Caco-2 (cell line): ENCODE measurements around the gene EMC1. TPM values are rescaled to one million over a fixed set of nuclear protein-coding genes. Genes with fewer than 3 reads are reported as not detected.
"Not testable (repeated sequence)": the region's sequence is repeated elsewhere in the genome, so short reads cannot be mapped to it uniquely, and the experiment has no call there.

Source experiments
- BruUV-seq: library from RNA; stranded (reverse); fragments of 400-500 nt; replicated peaks from 2 replicates; lab custom pipeline; 2021; lab: Mats Ljungman, UMichigan
- CTCF ChIA-PET: fragments of 300-600 bp; sonication (Branson Sonifier 250); formaldehyde crosslinking; loops from one replicate; lab custom pipeline; 2022; ENCODE audit warnings: antibody characterized with exemption; lab: Charles Lee
- POLR2A ChIA-PET: fragments of 300-600 bp; sonication (Branson Sonifier 250); formaldehyde crosslinking; loops from one replicate; lab custom pipeline; 2022; ENCODE audit warnings: antibody characterized with exemption; lab: Charles Lee
- DNase-seq, 2 experiments: peaks; one replicate each; pipeline versions ENCODE4 v3.0.0 to v3.0.0-alpha.2; 2020 to 2022
- H3K27me3 ChIP-seq: replicated peaks from 2 replicates; pipeline ENCODE4 v1.6.0; 2011; ENCODE audit warnings: low read length; ENCODE audit not compliant: control insufficient read depth, insufficient read depth
- H3K36me3 ChIP-seq: 2 replicates; pipeline ENCODE4 v1.5.1; 2011; ENCODE audit warnings: low read length; ENCODE audit not compliant: control insufficient read depth, insufficient read depth
- H3K4me1 ChIP-seq: fragments of 250-450 bp; sonication (Bioruptor Pico); 2 replicates; pipeline ENCODE4 v1.5.1; 2020; ENCODE audit warnings: mild to moderate bottlenecking
- H3K4me3 ChIP-seq: 2 replicates; pipeline ENCODE4 v1.5.1; 2011; ENCODE audit warnings: low read depth, mild to moderate bottlenecking, control low read depth, low read length
- H3K9me3 ChIP-seq: fragments of 250-450 bp; sonication (Bioruptor Pico); 2 replicates; pipeline ENCODE4 v1.5.1; 2020; ENCODE audit warnings: mild to moderate bottlenecking, moderate library complexity
- H3K27ac Mint-ChIP-seq: one replicate; pipeline ENCODE4 v1.8.0; 2022; ENCODE audit warnings: mixed read lengths; ENCODE audit not compliant: unreplicated experiment
- H3K27me3 Mint-ChIP-seq: one replicate; pipeline ENCODE4 v1.8.0; 2022; ENCODE audit warnings: mixed read lengths; ENCODE audit not compliant: insufficient read depth, unreplicated experiment
- H3K36me3 Mint-ChIP-seq: one replicate; pipeline ENCODE4 v1.8.0; 2022; ENCODE audit warnings: mild to moderate bottlenecking, mixed read lengths; ENCODE audit not compliant: insufficient read depth, unreplicated experiment
- H3K4me1 Mint-ChIP-seq: one replicate; pipeline ENCODE4 v1.8.0; 2022; ENCODE audit warnings: low read depth, mixed read lengths; ENCODE audit not compliant: unreplicated experiment
- H3K4me3 Mint-ChIP-seq: one replicate; pipeline ENCODE4 v1.8.0; 2022; ENCODE audit warnings: mild to moderate bottlenecking, moderate library complexity, mixed read lengths; ENCODE audit not compliant: unreplicated experiment
- H3K9me3 Mint-ChIP-seq: one replicate; pipeline ENCODE4 v1.8.0; 2022; ENCODE audit warnings: mixed read lengths; ENCODE audit not compliant: unreplicated experiment
- intact Hi-C: fragments of 100-400 bp; cut with micrococcal nuclease; formaldehyde crosslinking; loops from one replicate; pipeline ENCODE4 v1.10.0; 2022; ENCODE audit not compliant: unreplicated experiment
- total RNA-seq: library from RNA; stranded (reverse); gene quantifications from 2 replicates; pipeline ENCODE4 v1.2.3, GENCODE V29; 2022
- TF ChIP-seq, protein P1 (sequence below), 2 experiments: fragments of 200-600 bp in 1 of 2; IDR thresholded peaks; 1 replicate in 1 of 2; 2 replicates in 1 of 2; pipeline versions ENCODE4 v1.5.1 to v1.8.0; 2011 to 2022; ENCODE audit warnings: antibody characterized with exemption in 1 of 2, control low read depth in 1 of 2, inconsistent platforms in 1 of 2, low read depth in 1 of 2, low read length in 1 of 2, mild to moderate bottlenecking in 1 of 2, moderate library complexity in 1 of 2; ENCODE audit not compliant: insufficient read depth in 1 of 2, severe bottlenecking in 1 of 2, unreplicated experiment in 1 of 2

Gene EMC1
- total RNA-seq, 1 experiment from 2014 or later = 51.5 TPM

DNA sequence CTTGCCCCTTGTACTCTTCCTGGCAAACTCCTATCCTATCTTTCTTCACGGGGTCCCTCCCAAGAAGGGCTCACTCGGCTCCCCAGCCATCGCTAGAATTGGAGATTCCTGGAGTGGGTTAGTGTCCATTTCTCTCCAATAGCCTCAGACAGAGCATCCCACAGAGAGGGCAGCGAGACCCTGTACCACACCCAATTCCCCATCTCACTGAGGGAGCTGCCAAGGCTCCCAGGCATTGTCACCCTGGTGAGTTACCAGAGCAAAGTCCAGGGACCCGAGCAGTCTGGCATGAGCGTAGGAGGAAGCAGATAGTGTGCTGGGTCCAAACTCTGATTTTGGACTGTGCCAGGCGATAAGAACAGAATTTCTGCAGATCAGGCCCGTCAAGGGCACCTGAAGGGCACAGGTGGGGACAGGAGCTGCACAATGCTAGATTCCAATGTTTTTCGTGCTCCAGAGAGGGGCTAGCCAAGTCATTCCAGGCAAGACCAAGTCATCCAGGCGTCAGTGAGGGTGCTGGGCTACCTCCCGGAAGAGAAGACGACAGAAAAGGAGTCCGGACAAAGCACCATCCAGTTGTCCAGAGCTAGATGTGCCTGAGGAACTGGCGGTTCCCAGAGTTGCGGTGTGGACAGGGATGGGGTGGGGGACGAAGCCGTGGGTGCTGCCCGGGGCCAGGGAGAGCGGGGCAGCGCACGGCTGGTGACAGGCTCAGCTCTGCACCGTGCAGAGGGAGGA lies 22.0 kb upstream of the EMC1 start:
- H3K9me3 Mint-ChIP-seq = no peaks in the 10 kb centered on the region
- H3K27me3 ChIP-seq = no peaks in the 10 kb centered on the region
- CTCF ChIA-PET = no interaction called here
- no peak overlapping the region for H3K4me3 ChIP-seq
- TF ChIP-seq, protein P1, sequence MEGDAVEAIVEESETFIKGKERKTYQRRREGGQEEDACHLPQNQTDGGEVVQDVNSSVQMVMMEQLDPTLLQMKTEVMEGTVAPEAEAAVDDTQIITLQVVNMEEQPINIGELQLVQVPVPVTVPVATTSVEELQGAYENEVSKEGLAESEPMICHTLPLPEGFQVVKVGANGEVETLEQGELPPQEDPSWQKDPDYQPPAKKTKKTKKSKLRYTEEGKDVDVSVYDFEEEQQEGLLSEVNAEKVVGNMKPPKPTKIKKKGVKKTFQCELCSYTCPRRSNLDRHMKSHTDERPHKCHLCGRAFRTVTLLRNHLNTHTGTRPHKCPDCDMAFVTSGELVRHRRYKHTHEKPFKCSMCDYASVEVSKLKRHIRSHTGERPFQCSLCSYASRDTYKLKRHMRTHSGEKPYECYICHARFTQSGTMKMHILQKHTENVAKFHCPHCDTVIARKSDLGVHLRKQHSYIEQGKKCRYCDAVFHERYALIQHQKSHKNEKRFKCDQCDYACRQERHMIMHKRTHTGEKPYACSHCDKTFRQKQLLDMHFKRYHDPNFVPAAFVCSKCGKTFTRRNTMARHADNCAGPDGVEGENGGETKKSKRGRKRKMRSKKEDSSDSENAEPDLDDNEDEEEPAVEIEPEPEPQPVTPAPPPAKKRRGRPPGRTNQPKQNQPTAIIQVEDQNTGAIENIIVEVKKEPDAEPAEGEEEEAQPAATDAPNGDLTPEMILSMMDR (IDR thresholded peaks at IDR 0.05; ENCODE audit: insufficient read depth in 1 of 2, low read depth in 1 of 2, low read length in 1 of 2, severe bottlenecking in 1 of 2, unreplicated experiment in 1 of 2) = no peak
- BruUV-seq = no TSS peak
- no peak for DNase-seq
- H3K36me3 Mint-ChIP-seq = no peaks in the 10 kb centered on the region
- POLR2A ChIA-PET = no interaction called here
- H3K27ac Mint-ChIP-seq = no peak overlapping the region
- H3K36me3 ChIP-seq = no peaks in the 10 kb centered on the region
- H3K4me1 ChIP-seq = no peaks in the 10 kb centered on the region
- intact Hi-C loops = no loop called here
- no peaks in the 10 kb centered on the region for H3K27me3 Mint-ChIP-seq
- no peaks in the 10 kb centered on the region for H3K9me3 ChIP-seq
- H3K4me3 Mint-ChIP-seq = no peak overlapping the region
- H3K4me1 Mint-ChIP-seq = no peaks in the 10 kb centered on the region

DNA sequence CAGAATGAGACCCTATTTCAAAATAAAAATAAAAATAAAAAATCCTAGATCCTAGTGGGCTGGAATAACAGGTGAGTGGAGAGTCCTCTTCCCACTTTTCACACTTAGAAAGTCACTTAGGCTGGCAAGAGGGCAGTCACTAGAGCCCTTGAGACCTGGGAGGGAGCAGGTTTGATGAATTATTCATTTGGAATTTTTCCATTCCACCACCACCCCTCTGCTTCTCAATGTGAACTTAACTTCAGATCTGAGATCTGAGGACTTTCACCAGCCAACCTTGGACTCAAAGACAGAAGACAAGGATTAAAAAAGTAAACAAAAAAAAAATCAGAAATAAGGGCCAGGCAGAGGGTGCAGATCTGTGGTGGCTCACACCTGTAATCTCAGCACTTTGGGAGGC lies 20.7 kb upstream of the EMC1 start:
- Histone ChIP-seq H3K9me3 (no peaks in the 10 kb centered on the region), H3K36me3 (no peaks in the 10 kb centered on the region), H3K4me3 (no peak overlapping the region), H3K27me3 (no peaks in the 10 kb centered on the region), H3K4me1 (no peaks in the 10 kb centered on the region)
- no TSS peak for BruUV-seq
- Mint-ChIP-seq H3K27ac (no peak overlapping the region), H3K9me3 (no peaks in the 10 kb centered on the region), H3K27me3 (no peaks in the 10 kb centered on the region), H3K4me3 (no peak overlapping the region), H3K36me3 (no peaks in the 10 kb centered on the region), H3K4me1 (no peaks in the 10 kb centered on the region)
- intact Hi-C loops = no loop called here
- POLR2A ChIA-PET = no interaction called here
- DNase-seq = no peak
- CTCF ChIA-PET = no interaction called here
- TF ChIP-seq, protein P1 (IDR thresholded peaks at IDR 0.05; ENCODE audit: insufficient read depth in 1 of 2, low read depth in 1 of 2, low read length in 1 of 2, severe bottlenecking in 1 of 2, unreplicated experiment in 1 of 2) = no peak

DNA sequence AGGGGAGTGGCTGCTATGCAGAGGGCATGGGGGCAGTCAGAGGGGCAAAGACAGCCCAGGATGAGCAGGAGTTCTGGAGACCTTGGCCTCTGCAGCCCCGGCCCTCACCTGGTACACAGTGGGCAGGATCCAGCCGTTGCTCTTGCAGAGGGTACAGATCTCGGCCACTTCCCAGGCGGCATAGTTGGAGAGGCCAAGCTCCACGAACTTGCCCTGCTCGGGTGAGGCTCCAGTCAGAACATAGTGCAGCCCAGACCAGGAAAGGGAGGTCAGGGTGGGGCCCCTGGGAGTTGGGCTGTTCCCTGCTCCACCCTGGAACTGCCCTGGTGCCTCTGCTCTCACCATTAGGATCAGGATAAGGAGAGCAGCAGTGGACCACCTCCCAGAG lies 19.0 kb upstream of the EMC1 start:
- DNase-seq, H3K27ac Mint-ChIP-seq, H3K4me1 Mint-ChIP-seq, H3K36me3 ChIP-seq, intact Hi-C loops, BruUV-seq, H3K9me3 ChIP-seq, H3K27me3 Mint-ChIP-seq, H3K36me3 Mint-ChIP-seq, H3K4me3 Mint-ChIP-seq, H3K27me3 ChIP-seq, H3K4me3 ChIP-seq, POLR2A ChIA-PET, CTCF ChIA-PET, H3K9me3 Mint-ChIP-seq, H3K4me1 ChIP-seq: not testable (repeated sequence)

DNA sequence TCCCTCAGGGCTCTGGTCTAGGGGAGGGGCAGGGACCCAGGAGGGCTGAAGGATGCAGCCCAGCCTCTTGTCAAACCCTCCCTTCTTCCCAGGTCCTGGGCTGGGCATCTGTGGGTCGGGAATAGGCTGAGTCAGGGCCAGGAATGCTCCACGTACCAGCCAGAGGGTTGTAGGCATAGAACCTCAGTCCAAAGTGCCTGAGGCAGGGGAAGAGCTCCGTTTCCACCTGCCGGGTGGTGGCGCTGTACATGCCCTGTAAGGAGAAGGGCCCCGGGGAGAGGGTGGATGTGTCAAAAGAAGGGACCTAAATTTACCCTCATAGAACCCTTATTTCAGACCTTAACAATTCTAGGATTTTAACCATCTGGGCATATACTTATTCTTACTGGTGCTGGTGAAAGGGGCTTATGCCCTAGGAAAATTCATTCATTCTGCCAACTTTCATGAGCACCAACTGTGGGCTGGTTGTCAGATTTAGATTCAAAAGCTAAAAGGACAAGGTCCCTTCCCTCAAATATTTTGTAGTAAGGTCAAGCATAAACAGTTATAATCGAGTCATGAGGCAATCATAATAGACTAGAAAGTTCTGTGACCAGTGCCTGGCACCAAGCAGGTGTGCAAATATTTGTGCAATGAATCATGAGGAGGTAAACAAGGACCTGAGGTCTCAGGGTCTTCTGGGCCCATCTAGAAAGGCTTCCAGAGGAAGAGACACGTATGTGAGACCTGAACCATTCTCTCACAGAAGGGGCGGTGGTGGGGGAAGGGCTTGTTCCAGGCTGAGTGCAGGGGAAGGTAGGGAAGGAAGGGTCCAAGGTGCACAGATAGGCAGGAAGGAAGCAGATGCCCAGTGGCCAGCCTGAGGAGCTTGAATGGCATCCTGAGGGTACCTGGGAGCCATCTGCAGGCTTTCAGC lies 18.4 kb upstream of the EMC1 start:
- H3K4me1 ChIP-seq, H3K4me3 Mint-ChIP-seq, CTCF ChIA-PET, H3K4me1 Mint-ChIP-seq, H3K36me3 Mint-ChIP-seq, DNase-seq, H3K4me3 ChIP-seq, POLR2A ChIA-PET, intact Hi-C loops, H3K27me3 ChIP-seq, H3K27ac Mint-ChIP-seq, H3K27me3 Mint-ChIP-seq, BruUV-seq, H3K9me3 ChIP-seq, H3K9me3 Mint-ChIP-seq, H3K36me3 ChIP-seq: not testable (repeated sequence)
